ENCODE data around the gene HSPA6.

- no peak for TF ChIP-seq SUZ12 (IDR thresholded peaks at IDR 0.05; ENCODE audit: extremely low read depth, insufficient read depth, insufficient read length)
- TF ChIP-seq ZNF274 (IDR thresholded peaks at IDR 0.05; ENCODE audit: low read depth, low read length), result no peak
- TF ChIP-seq YY1 (IDR thresholded peaks at IDR 0.05; ENCODE audit: insufficient read depth, insufficient read length), result no peak
Measured at GRCh38 chr1:161506336-161507223, 17.8 kb upstream of the HSPA6 start.

Data from NT2/D1 (cell line).